GM12801 (cell line): ENCODE measurements around the gene ATP5F1A.

Experiments
- CTCF ChIP-seq: IDR thresholded peaks from one replicate; pipeline ENCODE4 v1.5.1; 2011; ENCODE audit warnings: control low read depth; ENCODE audit not compliant: insufficient read length; ENCODE audit errors: extremely low read depth

Gene ATP5F1A

GRCh38 chr18:46061796-46062195 is 36.3 kb downstream of the ATP5F1A start:
- TF ChIP-seq CTCF, result no peak

GRCh38 chr18:46061387-46061786 is 36.7 kb downstream of the ATP5F1A start:
- TF ChIP-seq CTCF, result no peak

DNA sequence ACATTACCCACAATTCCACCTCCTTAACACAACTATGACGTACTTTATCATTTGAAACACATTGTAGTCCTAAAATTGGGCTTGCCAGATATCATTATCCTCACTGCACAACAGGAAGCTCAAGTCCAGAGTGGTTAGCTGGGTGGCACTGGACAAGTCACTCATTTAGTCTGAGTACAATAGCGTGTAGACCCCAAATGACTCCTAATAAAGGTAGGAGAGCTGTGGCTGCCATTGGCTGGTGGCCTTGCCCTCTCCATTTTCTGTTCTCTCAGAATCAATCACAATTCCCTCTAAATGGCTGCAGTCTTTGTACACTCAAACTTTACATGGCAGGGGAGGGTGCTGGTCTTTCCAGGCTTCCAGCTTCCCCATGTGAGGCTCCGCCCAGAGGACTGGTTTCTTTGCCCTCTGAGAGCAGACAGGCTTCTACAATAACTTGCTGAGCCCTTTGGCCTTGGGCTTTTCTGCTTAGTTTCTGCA is 37.7 kb downstream of the ATP5F1A start:
- TF ChIP-seq CTCF, result no peak

GRCh38 chr18:46055838-46056230 is 42.3 kb downstream of the ATP5F1A start:
- no peak for TF ChIP-seq CTCF

DNA sequence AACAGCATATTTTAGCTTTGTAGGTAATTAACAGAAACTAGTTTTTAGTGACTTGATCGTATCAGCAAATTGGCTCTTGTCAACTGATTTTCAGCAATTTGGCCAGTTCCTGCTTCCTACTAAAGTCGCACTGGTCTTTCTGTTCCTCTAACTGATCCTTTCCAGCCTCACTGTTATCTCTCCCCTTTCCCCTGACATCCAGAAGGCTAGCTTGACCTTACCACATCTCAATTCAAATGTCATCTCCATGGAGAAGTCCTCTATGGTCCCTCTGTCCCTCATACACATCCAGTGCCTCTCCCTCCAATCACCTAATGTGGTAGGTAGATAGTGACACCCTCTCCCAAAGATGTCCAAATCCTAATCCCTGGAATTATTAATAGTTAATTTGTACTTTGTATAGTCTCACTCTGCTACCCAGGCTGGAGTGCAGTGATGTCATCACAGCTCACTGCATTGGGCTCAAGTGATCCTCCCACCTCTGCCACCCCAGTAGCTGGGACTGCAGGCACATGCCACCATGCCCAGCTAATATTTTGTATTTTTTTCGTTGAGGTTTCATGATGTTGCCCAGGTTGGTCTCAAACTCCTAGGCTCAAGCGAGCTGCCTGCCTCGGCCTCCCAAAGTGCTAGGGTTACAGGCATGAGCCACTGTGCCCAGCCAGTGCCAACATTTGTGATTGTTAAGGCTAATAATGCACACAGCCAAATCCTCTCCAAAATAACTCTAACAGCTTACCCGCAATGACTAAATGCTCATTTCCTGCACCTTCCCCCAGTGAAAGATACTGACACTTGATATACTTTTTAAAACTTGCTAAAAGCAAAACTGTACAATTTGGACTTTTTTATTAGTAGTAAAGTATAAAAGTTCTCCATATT is 42.9 kb downstream of the ATP5F1A start:
- TF ChIP-seq CTCF, result no peak

DNA sequence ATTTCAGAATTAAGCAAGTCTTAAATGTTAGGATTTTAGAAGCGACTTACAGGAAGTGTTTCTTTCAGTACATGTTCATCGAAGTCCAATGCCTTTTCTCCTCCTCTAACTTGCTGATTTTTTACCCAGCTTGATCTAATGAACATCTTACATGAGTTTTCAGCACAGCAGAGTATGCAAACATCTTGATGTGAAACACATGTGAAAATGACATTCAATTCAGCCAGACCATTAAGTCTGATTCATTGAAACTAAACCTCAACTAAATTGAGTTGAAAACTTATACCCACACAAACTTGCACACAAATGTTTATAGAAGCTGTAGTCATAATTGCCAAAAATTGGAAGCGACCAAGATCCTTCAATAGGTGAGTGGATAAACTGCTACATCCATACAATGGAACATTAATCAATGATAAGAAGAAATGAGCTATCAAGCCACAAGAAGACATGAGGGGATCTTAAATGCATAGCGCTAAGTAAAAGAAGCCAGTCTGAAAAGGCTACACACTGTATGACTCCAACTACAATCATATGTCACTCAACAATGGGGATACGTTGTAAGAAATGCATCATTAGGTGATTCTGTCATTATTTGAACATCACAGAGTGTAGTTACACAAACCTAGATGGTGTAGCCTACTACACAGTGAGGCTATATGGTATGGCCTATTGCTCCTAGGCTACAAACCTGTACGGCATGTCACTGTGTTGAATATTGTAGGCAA is 44.6 kb downstream of the ATP5F1A start:
- no peak for TF ChIP-seq CTCF

DNA sequence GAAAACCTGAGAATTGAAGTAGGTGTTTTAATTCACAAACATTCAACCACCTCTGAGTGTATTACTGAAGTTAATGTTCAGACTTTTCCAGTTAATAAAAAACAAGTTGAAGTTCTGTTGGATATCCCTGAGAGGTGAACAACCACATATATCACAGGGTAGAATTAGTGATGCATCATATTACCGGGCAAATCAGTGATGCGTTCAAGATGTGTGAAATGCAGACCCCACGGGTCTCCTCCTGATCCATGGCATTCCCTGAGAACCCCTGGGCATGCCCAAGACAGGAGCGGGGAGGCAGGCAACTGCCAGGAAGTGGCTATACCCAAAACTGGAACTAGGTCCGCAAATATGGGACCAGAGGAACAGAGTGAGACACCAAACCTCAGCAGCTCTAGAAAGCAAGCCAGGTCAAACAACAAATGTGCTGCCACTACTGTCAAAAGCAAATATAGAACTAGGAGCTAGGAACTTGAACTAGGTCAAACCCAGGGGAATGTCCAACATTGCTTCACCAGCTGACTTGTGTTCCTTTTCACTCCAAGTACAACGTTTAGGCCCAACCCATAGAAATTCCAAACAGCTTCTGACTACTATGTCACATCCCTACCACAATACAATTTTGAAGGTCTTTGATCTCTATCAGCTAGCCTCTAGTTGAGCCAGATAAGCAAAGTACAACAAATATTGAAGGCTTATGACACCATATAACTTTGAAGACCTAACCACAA is 46.2 kb downstream of the ATP5F1A start:
- TF ChIP-seq CTCF, result no peak
